SU-DHL-6 (cell line): ENCODE results near the gene NUB1.

ENCODE experiments used
- H2AFZ ChIP-seq: fragments of 200-600 bp; sonication (generic); 2 replicates; pipeline ENCODE4 v1.6.1; 2014; ENCODE audit warnings: low read depth, mild to moderate bottlenecking, moderate library complexity, mixed read lengths, antibody characterized with exemption, low read length; ENCODE audit not compliant: severe bottlenecking
- H3F3A ChIP-seq: fragments of 200-600 bp; shearing (Covaris generic); 2 replicates; pipeline ENCODE4 v1.6.0; 2016; ENCODE audit warnings: antibody characterized with exemption, mild to moderate bottlenecking; ENCODE audit not compliant: insufficient read depth
- H3K27ac ChIP-seq: fragments of 200-600 bp; sonication (generic); 2 replicates; pipeline ENCODE4 v1.5.1; 2016; ENCODE audit warnings: low read depth, mild to moderate bottlenecking, low read length, moderate library complexity, mixed read lengths
- H3K27me3 ChIP-seq: fragments of 200-600 bp; sonication (generic), shearing (Covaris generic); 2 replicates; pipeline ENCODE4 v1.6.0; 2014; ENCODE audit warnings: mild to moderate bottlenecking, low read length
- H3K36me3 ChIP-seq: fragments of 200-600 bp; sonication (generic); 2 replicates; pipeline ENCODE4 v1.6.1; 2014; ENCODE audit warnings: mild to moderate bottlenecking, low read length, mixed read lengths
- H3K4me2 ChIP-seq: fragments of 300-600, 200-600 bp; shearing (Covaris generic), sonication (generic); 2 replicates; pipeline ENCODE4 v1.6.0; 2014; ENCODE audit warnings: low read length, low read depth, mild to moderate bottlenecking; ENCODE audit not compliant: poor library complexity, severe bottlenecking
- H3K4me3 ChIP-seq: fragments of 200-600 bp; sonication (generic); 2 replicates; pipeline ENCODE4 v1.5.1; 2014; ENCODE audit warnings: antibody characterized with exemption, low read length, mild to moderate bottlenecking, mixed read lengths; ENCODE audit not compliant: insufficient read depth, poor library complexity, severe bottlenecking
- H3K79me2 ChIP-seq: fragments of 200-600 bp; sonication (generic); 2 replicates; pipeline ENCODE4 v1.6.1; 2014; ENCODE audit warnings: mild to moderate bottlenecking, low read length, moderate library complexity; ENCODE audit not compliant: insufficient read depth
- H3K9ac ChIP-seq: fragments of 200-600 bp; sonication (generic); 2 replicates; pipeline ENCODE4 v1.7.0; 2014; ENCODE audit warnings: mild to moderate bottlenecking, low read length
- H3K9me2 ChIP-seq: fragments of 200-600 bp; sonication (generic); replicated peaks from 2 replicates; pipeline ENCODE4 v1.6.1; 2014; ENCODE audit warnings: low read length; ENCODE audit not compliant: insufficient read depth
- H3K9me3 ChIP-seq: fragments of 200-600 bp; sonication (generic); 2 replicates; pipeline ENCODE4 v1.6.1; 2014; ENCODE audit warnings: low read length, mixed read lengths; ENCODE audit not compliant: insufficient read depth
- H4K20me1 ChIP-seq: fragments of 200-600 bp; sonication (generic); 2 replicates; pipeline ENCODE4 v1.6.1; 2014; ENCODE audit warnings: low read depth, mild to moderate bottlenecking, antibody characterized with exemption, low read length, moderate library complexity, mixed read lengths
- EZH2phosphoT487 ChIP-seq: fragments of 200-600 bp; sonication (generic), shearing (Covaris generic); conservative IDR thresholded peaks from 2 replicates; pipeline ENCODE4 v1.6.1; 2018; ENCODE audit warnings: mild to moderate bottlenecking, antibody characterized with exemption, low read length, moderate library complexity, mixed read lengths
- TF ChIP-seq, protein P1 (sequence below): fragments of 200-600 bp; sonication (generic); IDR thresholded peaks from one replicate; pipeline ENCODE4 v1.5.1; 2017; ENCODE audit warnings: antibody characterized with exemption, mild to moderate bottlenecking, low read length, moderate library complexity; ENCODE audit not compliant: insufficient read depth, poor library complexity, severe bottlenecking

The NUB1 gene

DNA sequence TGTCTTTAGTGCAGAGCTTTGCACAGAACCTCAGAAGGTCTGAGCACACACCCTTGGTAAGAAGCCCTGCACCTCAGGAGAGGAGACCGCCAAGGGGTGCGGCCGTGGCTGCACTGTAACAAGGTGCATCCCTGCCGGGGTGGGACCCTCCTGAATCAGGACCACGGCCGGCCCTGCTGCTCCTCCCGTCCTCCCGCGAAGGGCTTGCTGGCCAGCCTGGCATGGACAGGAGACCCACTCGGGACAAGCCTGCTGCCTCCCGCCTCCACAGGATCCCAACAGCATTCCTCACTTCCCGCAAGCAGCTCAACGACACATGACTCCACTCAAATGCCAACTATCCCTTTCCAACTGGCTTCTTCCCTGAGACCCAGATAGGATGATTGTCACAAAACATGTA lies 55.4 kb downstream of the NUB1 start:
- Histone ChIP-seq H3K27ac (no peak overlapping the region), H3F3A (no peaks in the 10 kb centered on the region), H4K20me1 (no peaks in the 10 kb centered on the region), H3K4me2 (no peak overlapping the region), H3K9me2 (no peaks in the 10 kb centered on the region), H3K36me3 (no peaks in the 10 kb centered on the region), H3K79me2 (no peaks in the 10 kb centered on the region), H3K27me3 (no peaks in the 10 kb centered on the region), H3K9me3 (no peaks in the 10 kb centered on the region), H3K9ac (no peak overlapping the region), H3K4me3 (no peak overlapping the region), H2AFZ (no peak overlapping the region)
- TF ChIP-seq, protein P1, sequence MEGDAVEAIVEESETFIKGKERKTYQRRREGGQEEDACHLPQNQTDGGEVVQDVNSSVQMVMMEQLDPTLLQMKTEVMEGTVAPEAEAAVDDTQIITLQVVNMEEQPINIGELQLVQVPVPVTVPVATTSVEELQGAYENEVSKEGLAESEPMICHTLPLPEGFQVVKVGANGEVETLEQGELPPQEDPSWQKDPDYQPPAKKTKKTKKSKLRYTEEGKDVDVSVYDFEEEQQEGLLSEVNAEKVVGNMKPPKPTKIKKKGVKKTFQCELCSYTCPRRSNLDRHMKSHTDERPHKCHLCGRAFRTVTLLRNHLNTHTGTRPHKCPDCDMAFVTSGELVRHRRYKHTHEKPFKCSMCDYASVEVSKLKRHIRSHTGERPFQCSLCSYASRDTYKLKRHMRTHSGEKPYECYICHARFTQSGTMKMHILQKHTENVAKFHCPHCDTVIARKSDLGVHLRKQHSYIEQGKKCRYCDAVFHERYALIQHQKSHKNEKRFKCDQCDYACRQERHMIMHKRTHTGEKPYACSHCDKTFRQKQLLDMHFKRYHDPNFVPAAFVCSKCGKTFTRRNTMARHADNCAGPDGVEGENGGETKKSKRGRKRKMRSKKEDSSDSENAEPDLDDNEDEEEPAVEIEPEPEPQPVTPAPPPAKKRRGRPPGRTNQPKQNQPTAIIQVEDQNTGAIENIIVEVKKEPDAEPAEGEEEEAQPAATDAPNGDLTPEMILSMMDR, result no peak
- no peak for TF ChIP-seq EZH2phosphoT487

DNA sequence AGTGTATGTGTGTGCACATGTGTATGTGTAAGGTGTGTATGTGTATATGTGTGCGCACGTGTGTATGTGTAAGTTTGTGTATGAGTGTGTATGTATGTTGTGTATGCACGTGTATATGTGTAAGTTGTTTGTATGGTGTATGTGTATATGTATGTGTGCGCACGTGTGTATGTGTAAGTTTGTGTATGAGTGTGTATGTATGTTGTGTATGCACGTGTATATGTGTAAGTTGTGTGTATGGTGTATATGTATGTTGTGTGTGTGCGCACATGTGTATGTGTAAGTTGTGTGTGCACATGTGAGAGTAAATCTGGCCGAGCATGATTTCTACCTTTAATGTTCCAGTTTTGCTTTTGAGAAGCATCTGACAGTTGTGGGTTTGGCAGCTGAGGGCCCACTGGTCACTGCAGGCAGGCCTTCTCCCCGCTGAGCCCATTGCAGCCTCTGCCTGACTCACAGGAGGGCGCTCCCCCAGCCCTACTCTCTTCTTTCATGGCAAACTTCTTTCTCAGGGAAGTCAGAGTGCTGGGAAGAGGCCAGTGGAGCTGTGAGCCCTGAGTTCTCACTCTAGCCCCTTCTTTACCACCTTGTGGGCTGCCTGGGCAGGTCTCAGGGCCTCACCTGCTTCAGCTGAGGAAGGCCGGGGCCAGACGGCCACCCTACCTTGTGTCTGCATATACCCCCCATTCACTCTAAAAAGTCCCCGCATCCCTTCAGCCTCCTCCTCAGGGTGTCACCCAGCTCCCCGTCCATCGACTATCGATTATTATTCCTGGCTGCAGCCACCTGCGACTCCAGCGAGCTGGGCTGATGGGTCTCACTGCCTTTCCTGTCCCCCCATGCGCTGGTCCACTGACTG lies 57.1 kb downstream of the NUB1 start:
- Histone ChIP-seq H3K36me3 (no peaks in the 10 kb centered on the region), H2AFZ (no peak overlapping the region), H3K9ac (no peak overlapping the region), H3K9me3 (no peaks in the 10 kb centered on the region), H3K79me2 (no peaks in the 10 kb centered on the region), H3K9me2 (no peaks in the 10 kb centered on the region), H3K4me2 (no peak overlapping the region), H3F3A (no peaks in the 10 kb centered on the region), H3K27me3 (no peaks in the 10 kb centered on the region), H3K27ac (no peak overlapping the region), H3K4me3 (no peak overlapping the region), H4K20me1 (no peaks in the 10 kb centered on the region)
- TF ChIP-seq, protein P1, result no peak
- no peak for TF ChIP-seq EZH2phosphoT487

DNA sequence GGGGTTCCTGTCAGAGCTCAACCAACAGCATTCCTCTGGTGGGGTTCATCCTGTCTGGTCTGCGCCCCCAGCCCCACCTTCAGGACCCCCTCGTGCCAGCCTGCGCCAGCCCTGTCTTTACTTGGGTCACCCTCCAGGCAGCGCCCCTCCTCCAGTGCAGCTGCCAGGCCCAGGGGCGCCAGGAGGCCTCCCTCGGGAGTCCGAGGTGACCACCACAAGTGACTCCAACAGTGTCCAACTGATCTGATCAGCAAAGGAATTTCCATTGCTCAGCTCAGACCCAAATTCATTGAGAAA lies 57.6 kb downstream of the NUB1 start:
- Histone ChIP-seq H3K9me3 (no peaks in the 10 kb centered on the region), H3K4me2 (no peak overlapping the region), H4K20me1 (no peaks in the 10 kb centered on the region), H3K4me3 (no peak overlapping the region), H3K9me2 (no peaks in the 10 kb centered on the region), H3K27ac (no peak overlapping the region), H3K79me2 (no peaks in the 10 kb centered on the region), H3F3A (no peaks in the 10 kb centered on the region), H3K27me3 (no peaks in the 10 kb centered on the region), H3K36me3 (no peaks in the 10 kb centered on the region), H2AFZ (no peak overlapping the region), H3K9ac (no peak overlapping the region)
- TF ChIP-seq, protein P1, result no peak
- no peak for TF ChIP-seq EZH2phosphoT487
